Colonic mucosa (tissue), 4 donors: ENCODE data around the gene UPK2. TPM values are rescaled to one million over a fixed set of nuclear protein-coding genes. Genes with fewer than 3 reads are reported as not detected.

Source experiments
- DNase-seq: peaks from one replicate; pipeline ENCODE4 v3.0.0-alpha.2; 2020
- H3K27ac ChIP-seq: fragments of 200-600 bp; one replicate; pipeline ENCODE4 v1.8.0; 2021
- H3K27me3 ChIP-seq: fragments of 200-600 bp; one replicate; pipeline ENCODE4 v1.8.0; 2021
- H3K36me3 ChIP-seq: fragments of 200-600 bp; one replicate; pipeline ENCODE4 v1.8.0; 2021
- H3K4me1 ChIP-seq: fragments of 200-600 bp; one replicate; pipeline ENCODE4 v1.8.0; 2021; ENCODE audit warnings: mild to moderate bottlenecking
- H3K4me3 ChIP-seq: fragments of 200-600 bp; one replicate; pipeline ENCODE4 v1.8.0; 2021
- H3K9ac ChIP-seq, 2 donors: one replicate each; pipeline ENCODE4 v1.7.0; 2013; ENCODE audit warnings: control low read depth in 2 of 2, low read depth in 2 of 2, low read length in 2 of 2
- H3K9me3 ChIP-seq: fragments of 200-600 bp; one replicate; pipeline ENCODE4 v1.8.0; 2021
- CTCF ChIP-seq: fragments of 200-600 bp; IDR thresholded peaks from one replicate; pipeline ENCODE4 v1.8.0; 2022; ENCODE audit warnings: antibody characterized with exemption, mild to moderate bottlenecking
- intact Hi-C: fragments of 100-400 bp; cut with DNase I; formaldehyde crosslinking; loops from one replicate; pipeline ENCODE4 v1.14.1; 2022
- total RNA-seq, 2 donors: library from RNA; stranded (reverse); fragmentation: NEBNext Ultra II Directional in 1 of 2; extraction: Animal tissue kit (Norgen Biotek cat#: 25700) in 1 of 2; gene quantifications; one replicate each; pipeline ENCODE4 v1.2.1, GENCODE V29; 2021
- donor health status: healthy.
- donor health status: DM: no; HTN: no; CAD: no.
- donor health status: DM: no; HTN: no; CAD: no.

UPK2 gene
- total RNA-seq, 2 donors from 2014 or later: not detected

GRCh38 chr11:118915941-118916841 is 39.9 kb upstream of the UPK2 start:
- Histone ChIP-seq H3K9ac (peak overlapping the region; percentile 61 to 90), H3K27me3 (no peaks in the 10 kb centered on the region), H3K4me1 (peaks cover 82% of the 10 kb centered on the region), H3K36me3 (no peaks in the 10 kb centered on the region), H3K9me3 (no peaks in the 10 kb centered on the region), H3K27ac (peak overlapping the region; percentile 100), H3K4me3 (no peak overlapping the region)
- DNase-seq: no peak
- TF ChIP-seq CTCF: no peak
- intact Hi-C loops: no loop called here

- H3K36me3 ChIP-seq: no peaks in the 10 kb centered on the region
- peaks cover 82% of the 10 kb centered on the region for H3K4me1 ChIP-seq
- intact Hi-C loops: no loop called here
- no peak for DNase-seq
- peak overlapping the region; percentile 61 to 90 for H3K9ac ChIP-seq
- H3K27me3 ChIP-seq: no peaks in the 10 kb centered on the region
- peak overlapping the region; percentile 100 for H3K27ac ChIP-seq
- H3K4me3 ChIP-seq: no peak overlapping the region
- H3K9me3 ChIP-seq: no peaks in the 10 kb centered on the region
- no peak for TF ChIP-seq CTCF
Observed at GRCh38 chr11:118916842-118917388, 39.2 kb upstream of the UPK2 start.

- DNase-seq: peak; percentile 84
- H3K27ac ChIP-seq: peak overlapping the region; percentile 100
- peak overlapping the region; percentile 62 to 90 for H3K9ac ChIP-seq
- TF ChIP-seq CTCF: no peak
- H3K36me3 ChIP-seq: no peaks in the 10 kb centered on the region
- no peaks in the 10 kb centered on the region for H3K27me3 ChIP-seq
- H3K4me1 ChIP-seq: peaks cover 82% of the 10 kb centered on the region
- peak overlapping the region; percentile 4 for H3K4me3 ChIP-seq
- intact Hi-C loops: no loop called here
- H3K9me3 ChIP-seq: no peaks in the 10 kb centered on the region
Observed at GRCh38 chr11:118917481-118918127, 38.5 kb upstream of the UPK2 start.

- Histone ChIP-seq H3K4me1 (peaks cover 81% of the 10 kb centered on the region), H3K36me3 (no peaks in the 10 kb centered on the region), H3K4me3 (peak overlapping the region; percentile 4), H3K27ac (peak overlapping the region; percentile 100), H3K9me3 (no peaks in the 10 kb centered on the region), H3K9ac (peak overlapping the region; percentile 82 to 90), H3K27me3 (no peaks in the 10 kb centered on the region)
- peak; percentile 96 for DNase-seq
- TF ChIP-seq CTCF: no peak
- intact Hi-C loops: no loop called here
Observed at GRCh38 chr11:118918128-118918685, 37.9 kb upstream of the UPK2 start.

- Histone ChIP-seq H3K9me3 (no peaks in the 10 kb centered on the region), H3K4me1 (peaks cover 79% of the 10 kb centered on the region), H3K27me3 (no peaks in the 10 kb centered on the region), H3K4me3 (peak overlapping the region; percentile 4), H3K27ac (peak overlapping the region; percentile 100), H3K9ac (peak overlapping the region; percentile 82 to 97), H3K36me3 (no peaks in the 10 kb centered on the region)
- no peak for DNase-seq
- TF ChIP-seq CTCF: no peak
- intact Hi-C loops: no loop called here
Observed at GRCh38 chr11:118918686-118919280, 37.3 kb upstream of the UPK2 start.
